ENCODE data around the gene ABCD3.
"Not testable (repeated sequence)": the region's sequence is repeated elsewhere in the genome, so short reads cannot be mapped to it uniquely, and the experiment has no call there.

The ABCD3 gene

DNA sequence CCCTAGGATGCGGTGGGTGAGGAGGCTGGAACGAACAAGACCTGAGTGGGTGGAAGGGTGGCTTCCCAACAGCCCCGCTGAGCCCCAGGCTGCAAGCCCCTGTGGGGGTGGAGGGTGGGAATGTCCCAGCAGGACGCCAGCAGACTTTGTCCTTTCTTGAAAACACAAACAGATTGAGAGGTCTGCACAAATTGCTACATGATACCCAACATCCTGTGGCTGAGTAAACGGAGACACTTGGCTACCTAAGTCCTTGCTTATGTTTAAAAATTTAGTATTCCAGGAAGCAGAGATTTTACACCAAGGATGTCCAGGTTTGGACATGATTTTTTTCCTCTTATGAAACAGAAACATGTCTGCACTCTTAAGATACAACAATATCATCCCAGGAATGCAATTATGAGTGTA lies 135.1 kb downstream of the ABCD3 start:
- DNase-seq = peak in 1 of 3 experiments; percentile 24

DNA sequence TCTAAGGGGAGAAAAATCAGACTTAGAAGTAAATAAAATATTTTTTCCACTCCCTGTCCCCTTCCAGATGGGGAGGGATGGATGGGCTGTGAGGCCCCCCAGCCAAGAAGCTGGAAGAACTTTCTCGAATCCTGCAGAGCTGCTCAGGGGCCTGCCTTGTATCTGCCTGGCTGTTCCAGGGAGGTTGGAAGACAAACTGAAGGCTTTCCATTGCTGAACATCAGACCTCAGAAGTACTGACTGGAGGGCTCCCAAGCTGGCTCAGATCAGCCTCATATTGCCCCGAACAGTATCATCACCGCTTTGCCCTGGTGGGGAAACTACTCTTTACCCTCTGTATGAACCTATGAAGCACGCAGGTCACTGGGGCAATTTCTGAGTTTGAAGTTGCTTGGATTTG lies 135.7 kb downstream of the ABCD3 start:
- DNase-seq = no peak

DNA sequence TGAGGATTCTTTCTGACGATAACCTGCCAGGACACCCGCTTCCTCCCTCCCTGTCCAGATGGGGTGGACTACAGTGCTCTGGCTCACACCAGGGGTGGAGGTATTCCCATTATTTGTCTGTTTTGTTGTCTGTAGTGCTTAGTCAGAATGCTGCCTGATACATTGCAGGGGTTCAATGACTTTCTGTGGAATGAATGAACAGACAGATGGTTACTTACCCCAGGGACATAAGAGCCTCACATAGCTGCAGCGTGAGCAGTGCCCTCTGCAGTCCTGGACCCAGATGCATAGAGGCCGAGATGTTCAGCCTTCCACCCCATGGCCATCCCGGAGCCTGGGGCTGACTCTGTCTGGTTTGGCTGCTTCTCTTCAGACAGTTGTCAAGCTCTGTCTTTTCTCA lies 136.4 kb downstream of the ABCD3 start:
- no peak for DNase-seq

DNA sequence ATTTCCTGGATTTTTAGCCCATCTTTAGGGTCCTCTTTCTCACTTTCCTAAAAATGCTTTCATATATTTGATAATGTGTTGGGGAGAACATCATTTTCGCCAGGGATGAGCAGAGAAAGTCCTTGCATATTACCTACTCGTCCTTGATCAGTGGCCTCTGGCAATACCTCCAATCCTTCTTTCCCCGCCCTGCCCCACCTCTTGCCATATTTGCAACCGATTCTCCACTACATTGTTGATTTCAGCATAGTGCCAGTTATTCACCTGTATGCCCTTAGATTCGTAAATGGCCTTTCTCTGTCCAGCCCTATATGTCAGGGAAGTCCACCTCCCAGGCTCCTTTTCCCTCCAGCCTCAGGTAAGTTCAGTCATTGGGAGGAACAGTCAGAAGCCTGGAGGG lies 136.9 kb downstream of the ABCD3 start:
- DNase-seq = no peak

DNA sequence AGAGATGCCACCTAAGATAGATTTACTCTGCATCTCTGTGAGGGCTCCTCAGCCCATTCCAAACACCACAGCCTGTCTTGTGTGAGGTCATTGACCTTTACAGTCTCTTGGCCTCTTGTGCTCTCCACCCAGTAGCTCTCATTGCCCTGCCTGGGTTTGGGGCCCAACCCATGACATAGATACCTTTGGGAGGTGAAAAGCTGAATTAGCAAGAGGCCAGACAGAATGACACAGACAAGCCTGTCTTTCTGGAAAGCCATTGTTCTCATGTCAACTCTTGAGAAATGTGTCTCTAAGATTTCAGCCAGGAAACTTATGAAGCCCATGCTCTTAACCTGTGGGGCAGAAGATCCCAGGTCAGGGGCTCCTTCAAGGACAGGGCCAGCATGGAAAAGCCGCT lies 141.7 kb downstream of the ABCD3 start:
- DNase-seq = no peak

DNA sequence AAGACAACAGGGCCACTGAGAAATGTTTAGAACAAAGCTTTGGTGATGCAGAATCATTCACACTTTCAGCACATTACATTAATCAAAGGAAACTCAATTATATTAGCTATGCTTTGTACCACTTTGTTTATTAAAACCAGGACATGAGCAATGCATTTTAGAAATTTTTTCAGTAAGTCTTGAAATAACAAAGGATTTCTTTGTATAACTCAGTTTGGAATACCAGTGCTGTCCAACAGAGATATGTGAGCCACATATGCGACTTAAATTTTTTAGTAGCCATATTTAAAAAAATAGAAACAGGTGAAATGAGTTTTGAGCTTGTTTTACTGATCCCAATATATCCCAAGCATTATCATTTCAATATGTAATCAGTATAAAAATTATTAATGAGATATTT lies 142.1 kb downstream of the ABCD3 start:
- DNase-seq = no peak

DNA sequence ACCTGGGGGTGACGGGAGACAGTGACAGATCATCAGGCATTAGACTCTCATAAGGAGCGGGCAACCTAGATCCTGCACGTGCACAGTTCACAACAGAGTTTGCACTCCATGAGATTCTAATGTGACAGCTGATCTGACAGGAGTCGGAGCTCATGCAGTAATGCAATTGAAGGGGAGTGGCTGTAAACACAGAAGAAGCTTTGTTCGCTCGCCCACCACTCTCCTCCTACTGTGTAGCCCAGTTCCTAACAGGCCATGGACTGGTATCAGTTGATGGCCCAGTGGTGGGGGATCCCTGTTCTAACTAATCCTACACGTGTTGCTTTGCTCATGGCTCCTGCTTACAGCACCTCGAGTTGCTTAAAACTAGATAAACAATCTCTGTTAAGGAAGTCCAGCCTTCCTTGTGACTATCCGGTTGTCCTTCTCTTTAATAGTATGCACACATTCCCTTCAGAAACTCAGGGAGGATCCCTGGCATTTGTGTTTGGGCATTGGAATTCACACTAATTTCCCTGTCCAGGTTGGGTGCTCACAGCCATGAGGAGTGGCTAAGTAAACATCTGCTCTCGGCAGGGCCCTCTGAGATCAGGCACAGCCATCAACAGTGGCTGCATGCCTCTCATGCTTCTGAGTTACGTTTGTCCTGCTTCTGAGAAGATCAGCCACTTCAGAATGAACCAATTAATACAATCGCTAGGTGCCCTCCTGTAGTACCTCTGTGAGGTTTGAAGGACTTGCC lies 144.5 kb downstream of the ABCD3 start:
- DNase-seq = peak in 2 of 3 experiments; percentile 5 to 8

DNA sequence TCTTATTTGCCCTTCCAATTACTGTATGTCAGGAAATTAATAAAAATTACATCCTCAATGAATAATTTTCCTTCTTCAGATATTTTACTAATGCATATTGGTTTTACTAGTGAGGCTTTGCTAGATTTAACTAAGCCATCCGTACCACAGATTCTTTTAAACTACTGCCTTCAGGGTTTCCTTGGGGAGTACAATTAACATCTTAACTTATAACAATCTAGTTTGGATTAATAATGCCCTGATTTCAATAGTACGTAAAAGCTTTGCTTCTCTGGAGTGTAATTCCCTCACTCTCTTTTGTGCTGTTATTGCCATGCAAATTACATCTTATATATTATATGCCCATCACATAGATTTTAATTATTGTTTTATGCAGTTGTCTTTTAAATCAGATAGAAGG lies 147.7 kb downstream of the ABCD3 start:
- DNase-seq = no peak

DNA sequence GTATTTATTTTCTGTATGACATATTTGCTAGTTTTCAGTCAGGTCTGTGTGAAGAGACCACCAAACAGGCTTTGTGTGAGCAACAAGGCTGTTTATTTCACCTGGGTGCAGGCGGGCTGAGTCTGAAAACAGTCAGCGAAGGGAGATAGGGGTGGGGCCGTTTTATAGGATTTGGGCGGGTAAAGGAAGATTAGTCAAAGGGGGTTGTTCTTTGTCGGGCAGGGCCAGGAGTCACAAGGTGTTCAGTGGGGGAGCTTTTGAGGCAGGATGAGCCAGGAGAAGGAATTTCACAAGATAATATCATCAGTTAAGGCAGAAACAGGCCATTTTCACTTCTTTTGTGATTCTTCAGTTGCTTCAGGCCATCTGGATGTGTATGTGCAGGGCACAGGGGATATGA lies 148.2 kb downstream of the ABCD3 start:
- not testable (repeated sequence) for DNase-seq

DNA sequence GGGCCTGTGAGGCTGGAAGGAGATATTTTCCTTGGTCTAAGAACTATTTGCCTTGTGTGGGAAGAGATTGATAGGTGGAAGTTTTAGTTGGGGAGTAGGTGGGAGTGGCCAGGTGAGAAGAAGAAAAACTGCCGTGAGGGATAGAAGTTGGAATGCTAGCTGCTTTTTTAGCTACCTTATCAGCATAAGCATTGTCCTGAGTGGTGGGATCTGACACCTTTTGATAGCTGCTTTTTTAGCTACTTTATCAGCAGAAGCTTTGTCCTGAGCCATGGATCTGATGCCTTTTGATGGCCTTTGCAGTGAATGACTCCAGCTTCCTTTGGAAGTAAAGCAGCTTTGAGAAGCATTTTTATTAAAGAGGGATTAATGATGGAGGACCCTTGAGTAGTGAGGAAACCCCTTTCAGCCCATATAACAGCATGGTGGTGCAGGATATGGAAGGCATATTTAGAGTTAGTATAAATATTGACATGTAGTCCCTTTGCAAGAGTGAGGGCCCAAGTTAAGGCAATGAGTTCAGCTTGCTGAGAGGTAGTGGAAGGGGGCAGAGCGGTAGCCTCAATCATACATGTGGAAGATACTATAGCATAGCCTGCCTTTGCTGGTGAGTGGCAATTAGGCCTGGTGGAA lies 149.9 kb downstream of the ABCD3 start:
- DNase-seq = not testable (repeated sequence)
